ENCODE results near the gene RPS18.

Gene RPS18

DNA sequence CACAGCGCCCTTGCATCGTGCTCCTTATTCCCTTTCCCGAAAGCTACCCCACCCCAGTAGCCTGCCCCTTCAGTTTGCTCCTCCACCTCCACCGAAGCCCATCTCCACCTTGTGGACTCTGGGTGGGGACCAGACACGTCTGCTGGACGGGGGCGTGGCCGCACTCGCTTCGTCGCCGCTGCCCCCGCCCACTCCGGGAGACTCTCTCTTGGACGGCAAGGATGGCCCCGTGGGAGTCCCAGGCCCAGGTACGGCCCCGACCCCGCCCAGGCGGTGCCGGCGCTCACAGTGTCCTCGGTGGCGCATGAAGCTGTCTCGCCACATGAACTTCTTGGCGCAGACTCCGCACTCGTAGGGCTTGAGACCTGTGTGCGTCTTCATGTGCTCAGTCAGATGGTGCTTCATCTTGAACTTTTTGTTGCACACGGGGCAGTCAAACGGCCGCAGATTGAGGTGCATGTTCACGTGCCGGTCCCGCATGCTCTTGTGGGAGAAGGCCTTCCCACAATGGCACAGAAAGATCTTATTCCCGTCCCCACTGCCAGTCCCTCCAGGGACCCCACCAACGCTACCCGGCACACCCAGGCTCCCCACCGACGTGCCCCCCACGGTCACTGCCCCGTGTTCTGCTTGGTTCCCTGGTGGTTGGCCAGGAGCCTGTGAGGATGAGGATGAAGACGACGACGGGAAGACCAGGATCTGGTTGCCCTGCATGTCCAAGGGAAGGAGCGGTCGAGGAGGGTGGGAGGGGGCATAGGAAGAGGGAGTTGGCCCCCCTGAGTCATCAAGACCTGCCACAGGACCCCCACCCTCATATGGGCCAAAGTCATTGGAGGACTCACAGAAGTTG is 43.3 kb downstream of the RPS18 start:
- DNase-seq (ENCODE audit: low spot score): peak; percentile 21

DNA sequence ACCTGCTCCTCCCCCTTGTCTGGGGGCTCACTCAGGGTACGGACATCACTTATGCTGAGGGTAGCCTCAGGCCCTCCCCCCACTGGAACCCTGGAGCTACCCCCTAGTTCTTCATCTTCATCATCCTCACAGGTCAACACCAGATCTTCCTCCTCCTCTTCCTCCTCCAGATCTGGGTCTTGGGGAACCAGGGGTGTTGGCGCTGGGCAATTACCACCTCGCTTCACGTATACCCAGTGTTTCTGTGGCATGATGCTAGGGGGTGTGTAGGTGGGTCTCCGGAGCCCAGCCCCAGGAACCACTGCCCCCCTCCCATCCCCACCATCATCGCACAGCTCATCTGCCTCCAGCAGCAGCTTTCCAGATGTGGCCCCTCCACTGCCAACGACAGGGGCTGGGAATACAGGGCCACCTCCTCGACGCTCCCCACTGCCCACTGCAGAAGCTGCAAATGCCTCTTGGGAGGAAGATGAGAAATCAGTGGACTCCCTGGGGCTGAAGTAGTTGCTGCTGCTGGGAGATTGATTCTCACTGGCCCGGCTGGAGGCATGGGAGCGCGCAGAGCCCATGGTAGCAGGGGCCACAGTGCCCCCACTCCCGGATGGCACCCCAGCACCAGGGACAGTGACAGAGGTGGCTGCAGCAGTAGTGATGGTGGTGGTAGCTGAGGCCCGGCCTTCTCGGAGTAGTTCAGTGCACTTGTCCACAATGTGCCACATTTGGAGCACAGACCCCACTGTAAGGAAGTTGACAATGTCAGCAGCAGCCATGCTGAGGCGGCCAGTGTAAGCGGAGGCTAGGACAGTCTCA is 44.1 kb downstream of the RPS18 start:
- DNase-seq (ENCODE audit: low spot score): no peak

DNA sequence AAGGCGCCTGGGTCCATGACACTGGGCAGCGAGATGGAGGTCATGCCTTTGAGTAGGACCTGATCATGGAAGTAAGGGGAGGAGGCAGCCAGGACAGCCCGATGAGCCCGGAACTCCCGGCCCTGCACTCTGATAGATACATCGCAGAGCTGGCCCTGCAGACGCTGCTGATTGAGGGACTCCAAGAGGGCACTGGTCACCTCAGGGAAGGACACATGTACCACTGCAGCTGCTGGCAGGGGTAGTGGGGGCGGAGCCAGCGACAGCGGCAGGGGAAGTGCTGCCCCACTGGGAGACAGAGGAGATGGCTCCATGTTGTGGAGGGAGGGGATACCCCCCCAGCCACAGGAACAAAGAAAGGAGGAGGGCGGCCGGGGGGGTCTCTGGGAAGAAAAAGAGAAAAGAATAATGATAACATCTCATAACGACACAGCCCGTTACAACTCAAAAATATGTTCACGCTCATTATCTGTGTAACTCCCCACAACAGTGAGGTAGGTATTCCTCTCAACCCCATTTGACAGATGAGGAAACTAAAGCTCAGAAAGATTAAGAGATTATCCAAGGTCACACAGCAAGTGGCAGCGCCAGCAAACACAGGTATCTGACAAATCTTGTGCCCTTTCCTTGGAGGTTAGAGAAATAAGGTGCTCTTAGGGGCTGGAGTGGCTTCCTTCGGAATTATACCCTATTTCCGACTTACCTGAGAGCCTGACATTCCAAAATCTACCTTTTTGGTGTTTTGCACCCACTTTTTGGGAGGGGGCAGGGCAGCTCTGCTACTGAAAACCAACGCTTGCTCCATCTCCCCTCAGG is 44.9 kb downstream of the RPS18 start:
- no peak for DNase-seq (ENCODE audit: low spot score)

DNA sequence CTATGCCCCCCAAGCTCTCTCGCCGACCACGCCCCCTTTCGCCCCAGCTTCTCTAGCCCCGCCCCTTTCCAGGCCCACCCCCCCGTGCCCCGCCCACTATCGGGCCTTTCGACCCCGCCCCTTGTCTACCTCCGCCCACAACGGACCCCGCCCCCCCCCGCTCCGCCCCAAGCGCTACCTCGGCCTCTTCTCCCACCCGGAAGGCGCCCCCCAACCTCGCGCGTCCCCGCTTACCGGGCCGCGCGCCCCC is 45.5 kb downstream of the RPS18 start:
- peak; percentile 90 for DNase-seq (ENCODE audit: low spot score)

DNA sequence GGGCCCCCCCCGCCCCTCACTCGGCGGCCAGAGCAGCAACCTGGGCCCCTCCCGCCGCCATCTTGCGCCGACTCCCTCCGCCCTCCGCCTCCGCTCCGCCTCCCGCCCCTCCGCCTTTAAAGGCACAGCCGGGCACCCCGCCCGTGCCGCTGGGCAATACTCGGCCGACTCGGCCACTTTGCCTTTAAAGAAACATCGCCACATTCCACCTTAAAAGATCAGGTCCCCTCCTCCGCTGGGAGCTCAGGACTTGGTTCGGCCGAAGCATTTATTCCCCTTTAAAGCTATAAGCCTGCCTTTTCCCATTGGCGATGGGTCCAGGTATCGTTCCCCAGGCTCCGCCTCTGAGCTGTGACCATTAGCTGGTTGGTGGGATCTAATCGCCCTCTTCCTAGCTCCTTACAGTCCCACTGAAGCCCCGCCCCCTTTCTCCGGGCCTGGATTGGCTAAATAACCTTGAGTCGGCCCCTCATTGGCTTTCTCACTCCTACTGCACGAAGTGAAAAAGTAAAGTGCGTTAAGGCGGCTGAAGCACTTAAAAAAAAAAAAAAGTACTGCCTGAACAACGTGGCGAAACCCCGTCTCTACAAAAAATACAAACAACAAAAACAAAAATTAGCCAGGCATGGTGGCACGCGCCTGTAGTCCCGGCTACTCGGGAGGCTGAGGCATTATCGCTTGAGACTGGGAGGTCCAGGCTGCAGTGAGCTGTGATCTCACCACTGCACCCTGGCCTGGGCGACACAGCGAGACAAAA is 46.0 kb downstream of the RPS18 start, which contains the start of gene ZBTB22:
TSS of gene ZBTB22 (minus strand) at position 76 of the 757 bp plus-strand sequence. CDS start 828 bp downstream, outside the sequence.
- DNase-seq (ENCODE audit: low spot score): peak; percentile 93

DNA sequence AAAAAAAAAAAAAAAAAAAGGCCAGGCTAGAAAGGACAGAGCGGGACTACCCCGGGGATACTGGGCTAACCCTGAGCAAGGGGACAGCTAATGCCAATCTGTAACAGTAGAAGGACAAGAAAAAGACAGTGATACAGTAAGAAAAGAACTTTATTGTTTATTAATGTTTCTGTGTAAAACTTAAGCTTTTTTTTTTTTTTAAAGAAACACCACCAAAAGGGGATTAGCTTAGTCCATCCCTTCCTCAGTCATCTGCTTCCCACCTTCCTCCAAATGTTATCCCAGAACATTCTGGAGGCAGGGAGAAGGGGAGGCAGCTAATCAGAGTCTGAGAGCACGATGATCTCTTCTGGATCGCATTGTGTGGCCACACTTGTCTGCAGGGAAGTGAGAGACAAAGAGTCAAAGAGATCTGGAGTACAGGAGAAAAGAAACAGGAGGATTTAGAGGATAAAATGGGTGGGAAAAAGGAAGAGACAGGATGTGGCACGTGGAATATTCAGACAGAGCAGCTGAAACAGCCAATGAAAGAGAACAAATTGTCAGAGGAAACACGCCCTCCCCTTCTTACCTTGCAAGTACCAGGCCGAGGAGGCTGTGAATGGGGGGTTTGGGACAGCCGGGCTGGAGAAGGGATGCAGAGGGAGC is 46.7 kb downstream of the RPS18 start:
- DNase-seq (ENCODE audit: low spot score): no peak

DNA sequence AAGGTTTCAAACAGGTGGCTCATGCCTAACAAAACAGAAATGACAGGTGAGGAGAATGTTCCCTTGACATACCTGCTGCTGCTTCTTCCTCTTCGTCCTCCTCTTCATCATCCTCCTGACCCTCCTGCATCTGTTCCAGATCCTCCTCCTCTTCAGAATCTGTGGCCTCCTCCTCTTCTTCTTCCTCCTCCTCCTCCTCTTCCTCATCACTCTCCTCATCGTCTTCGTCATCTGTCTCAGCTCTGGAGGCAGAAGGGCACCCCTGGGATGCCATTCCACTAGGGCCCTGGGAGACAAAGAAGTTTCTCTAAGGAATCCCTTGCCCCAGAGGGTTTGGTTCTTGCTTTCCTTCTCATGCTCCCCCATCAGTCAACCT is 48.1 kb downstream of the RPS18 start:
- no peak for DNase-seq (ENCODE audit: low spot score)

DNA sequence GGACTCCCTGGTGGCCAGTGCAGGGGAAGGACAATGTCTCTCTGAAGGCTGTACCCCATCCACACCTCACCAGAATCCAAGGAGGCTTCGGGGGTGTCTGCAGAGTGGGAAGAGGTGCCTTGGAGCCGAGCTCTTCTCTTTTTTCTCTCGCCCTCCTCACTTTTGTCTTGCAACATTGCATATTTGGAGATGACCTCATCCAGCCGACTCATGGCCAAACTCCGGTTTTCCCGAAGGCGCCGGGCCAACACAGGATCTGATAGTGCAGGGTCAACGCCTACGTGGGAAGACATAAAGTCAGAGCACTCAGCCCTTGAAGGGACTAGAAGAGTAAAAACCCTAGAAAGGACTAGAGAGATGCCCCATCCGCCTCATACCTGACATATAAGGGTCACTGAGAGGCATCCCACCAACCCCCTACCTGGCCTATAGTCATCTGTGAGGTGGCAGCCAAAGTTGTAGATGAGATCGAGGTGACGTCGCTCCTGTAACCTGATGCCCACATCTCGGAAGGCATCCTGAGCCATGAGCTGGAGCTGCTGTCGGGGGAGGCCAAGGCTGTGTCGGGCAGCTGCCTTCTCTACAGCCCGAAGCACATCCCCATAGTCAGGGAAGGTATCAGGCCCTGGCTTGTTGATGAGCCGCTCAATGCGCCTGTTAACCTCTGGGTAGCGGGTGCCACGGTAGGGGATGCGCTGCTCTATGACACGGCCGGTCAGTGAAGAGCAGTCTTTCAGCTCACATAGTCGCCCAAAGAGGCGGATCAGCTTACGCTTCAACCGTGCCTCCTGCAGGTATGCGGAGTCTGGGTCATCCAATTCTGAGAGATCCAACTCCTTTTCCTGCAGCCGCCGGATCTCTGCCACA is 48.7 kb downstream of the RPS18 start:
- peak; percentile 78 for DNase-seq (ENCODE audit: low spot score)

DNA sequence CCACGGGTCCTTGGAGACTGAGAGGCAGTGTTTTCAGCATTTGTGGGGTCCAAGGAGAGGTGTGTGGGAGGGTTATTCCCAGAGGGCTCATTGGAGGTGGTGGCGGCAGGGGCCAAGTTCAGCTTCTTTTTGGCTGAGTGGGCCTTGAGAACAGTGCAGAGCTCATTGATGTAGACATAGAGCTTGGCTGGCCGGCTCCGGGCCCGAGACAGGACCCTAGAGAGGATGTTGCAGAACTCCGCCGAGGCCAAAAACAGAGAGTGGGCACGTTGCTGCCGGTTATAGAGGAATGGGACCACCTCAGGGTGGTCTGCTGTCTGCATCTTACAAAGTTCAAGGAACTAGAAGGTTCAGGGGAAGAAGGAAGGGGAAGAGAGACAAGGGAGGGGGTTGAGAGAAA is 49.4 kb downstream of the RPS18 start:
- DNase-seq (ENCODE audit: low spot score): no peak

DNA sequence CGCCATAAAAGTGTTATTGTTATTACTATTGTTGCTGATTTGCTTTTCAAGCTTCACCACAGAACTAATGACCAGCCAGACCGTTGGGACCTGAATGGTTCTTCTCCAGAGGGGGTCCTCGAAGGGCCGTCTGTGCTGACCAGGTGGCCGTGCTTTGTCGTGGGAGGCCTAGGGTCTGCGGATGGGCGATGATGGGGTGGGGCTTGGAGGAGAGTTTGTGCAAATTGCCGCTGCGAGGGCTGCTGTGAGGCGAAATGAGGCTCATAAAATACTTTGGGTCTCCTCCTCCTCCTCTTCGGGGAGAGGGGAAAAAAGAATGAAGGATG is 51.7 kb downstream of the RPS18 start:
- DNase-seq (ENCODE audit: low spot score): no peak

DNA sequence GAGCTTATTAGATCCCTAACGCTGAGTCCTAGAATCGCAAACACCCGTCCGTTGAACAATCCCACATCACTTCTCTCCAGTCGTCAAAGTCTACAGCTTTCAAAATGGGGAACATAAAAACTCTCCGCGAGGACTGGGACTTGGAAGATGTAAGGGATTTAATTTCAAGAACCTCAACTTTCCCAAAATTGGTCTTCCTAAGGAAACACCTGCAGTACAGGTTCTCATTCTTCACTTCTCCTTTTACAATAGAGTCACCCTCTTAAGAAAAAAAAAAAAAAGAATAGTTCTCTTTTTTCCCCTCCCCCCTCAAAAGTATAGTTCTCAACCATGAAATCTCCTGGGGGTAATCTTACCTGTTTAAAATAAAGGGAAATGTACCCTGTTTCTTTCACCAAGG is 52.2 kb downstream of the RPS18 start:
- no peak for DNase-seq (ENCODE audit: low spot score)

Data from AG20443 (cell line).